ENCODE data around the gene SPOCK1. TPM values are rescaled to one million over a fixed set of nuclear protein-coding genes. Genes with fewer than 3 reads are reported as not detected.

The SPOCK1 gene
- total RNA-seq, 1 donor = 231 TPM

DNA sequence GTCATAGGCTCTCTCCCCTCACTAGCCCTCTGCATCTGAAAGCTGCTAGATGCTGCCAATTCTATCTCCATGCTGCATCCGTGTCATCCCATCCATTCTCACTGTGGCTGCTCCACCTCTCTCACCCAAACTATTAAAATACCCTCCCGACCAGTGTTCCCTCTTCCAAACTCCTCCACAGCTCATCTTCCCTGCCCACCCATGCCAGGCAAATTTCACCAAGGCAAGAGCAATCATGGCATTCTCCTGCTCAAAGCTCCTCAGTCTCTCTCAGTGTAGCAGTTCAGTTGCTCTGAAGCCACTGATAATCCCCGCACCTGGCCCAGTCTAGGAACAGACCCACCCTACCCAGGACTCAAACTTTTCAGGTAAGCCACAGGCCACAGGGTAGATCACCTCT lies 48.4 kb downstream of the SPOCK1 start:
- Histone ChIP-seq H3K79me2 (ENCODE audit: insufficient read depth, low read length) (peaks cover 17% of the 10 kb centered on the region), H3K9me3 (ENCODE audit: low read depth, low read length) (no peaks in the 10 kb centered on the region), H3K27me3 (ENCODE audit: insufficient read depth, low read length) (no peaks in the 10 kb centered on the region), H3K36me3 (ENCODE audit: insufficient read depth, low read length) (no peaks in the 10 kb centered on the region), H3K4me3 (ENCODE audit: insufficient read depth, low read length) (no peak overlapping the region), H4K20me1 (ENCODE audit: insufficient read depth, low read length) (peaks cover 78% of the 10 kb centered on the region), H3K4me1 (ENCODE audit: insufficient read depth, low read length) (peaks cover 5% of the 10 kb centered on the region), H3K27ac (ENCODE audit: low read depth, low read length) (no peak overlapping the region), H2AFZ (ENCODE audit: low read length) (no peak overlapping the region), H3K4me2 (ENCODE audit: insufficient read depth, low read length) (no peak overlapping the region)
- DNase-seq (ENCODE audit: insufficient read length, low spot score, missing footprints) = no peak
- TF ChIP-seq, protein P1, sequence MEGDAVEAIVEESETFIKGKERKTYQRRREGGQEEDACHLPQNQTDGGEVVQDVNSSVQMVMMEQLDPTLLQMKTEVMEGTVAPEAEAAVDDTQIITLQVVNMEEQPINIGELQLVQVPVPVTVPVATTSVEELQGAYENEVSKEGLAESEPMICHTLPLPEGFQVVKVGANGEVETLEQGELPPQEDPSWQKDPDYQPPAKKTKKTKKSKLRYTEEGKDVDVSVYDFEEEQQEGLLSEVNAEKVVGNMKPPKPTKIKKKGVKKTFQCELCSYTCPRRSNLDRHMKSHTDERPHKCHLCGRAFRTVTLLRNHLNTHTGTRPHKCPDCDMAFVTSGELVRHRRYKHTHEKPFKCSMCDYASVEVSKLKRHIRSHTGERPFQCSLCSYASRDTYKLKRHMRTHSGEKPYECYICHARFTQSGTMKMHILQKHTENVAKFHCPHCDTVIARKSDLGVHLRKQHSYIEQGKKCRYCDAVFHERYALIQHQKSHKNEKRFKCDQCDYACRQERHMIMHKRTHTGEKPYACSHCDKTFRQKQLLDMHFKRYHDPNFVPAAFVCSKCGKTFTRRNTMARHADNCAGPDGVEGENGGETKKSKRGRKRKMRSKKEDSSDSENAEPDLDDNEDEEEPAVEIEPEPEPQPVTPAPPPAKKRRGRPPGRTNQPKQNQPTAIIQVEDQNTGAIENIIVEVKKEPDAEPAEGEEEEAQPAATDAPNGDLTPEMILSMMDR (IDR thresholded peaks at IDR 0.05; ENCODE audit: extremely low read depth, low read depth, low read length) = no peak

DNA sequence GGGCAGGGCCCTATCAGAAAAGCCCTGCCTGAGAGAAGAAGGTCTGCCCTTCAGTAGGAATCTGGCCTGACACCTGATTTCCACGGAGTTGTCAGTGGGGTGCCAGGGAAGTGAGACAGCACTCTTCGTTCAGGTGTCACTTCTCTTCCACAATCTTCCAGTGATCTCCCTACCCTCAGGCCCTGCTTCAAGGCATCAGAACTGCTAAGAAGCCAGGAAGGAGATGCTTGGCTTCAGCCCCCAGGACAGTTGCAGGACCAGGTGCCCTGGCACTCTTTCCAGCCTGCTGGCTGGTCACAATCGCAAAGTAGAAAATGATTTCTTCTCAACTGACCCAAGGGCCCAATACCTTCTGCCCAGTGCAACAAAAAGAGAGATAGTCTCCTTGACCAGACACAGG lies 50.3 kb downstream of the SPOCK1 start:
- H3K27me3 ChIP-seq (ENCODE audit: insufficient read depth, low read length) = no peaks in the 10 kb centered on the region
- peaks cover 88% of the 10 kb centered on the region for H4K20me1 ChIP-seq (ENCODE audit: insufficient read depth, low read length)
- DNase-seq (ENCODE audit: insufficient read length, low spot score, missing footprints) = no peak
- peaks cover 9% of the 10 kb centered on the region for H3K4me1 ChIP-seq (ENCODE audit: insufficient read depth, low read length)
- H2AFZ ChIP-seq (ENCODE audit: low read length) = no peak overlapping the region
- H3K27ac ChIP-seq (ENCODE audit: low read depth, low read length) = no peak overlapping the region
- H3K79me2 ChIP-seq (ENCODE audit: insufficient read depth, low read length) = peaks cover 35% of the 10 kb centered on the region
- no peak overlapping the region for H3K4me2 ChIP-seq (ENCODE audit: insufficient read depth, low read length)
- no peaks in the 10 kb centered on the region for H3K36me3 ChIP-seq (ENCODE audit: insufficient read depth, low read length)
- H3K4me3 ChIP-seq (ENCODE audit: insufficient read depth, low read length) = no peak overlapping the region
- H3K9me3 ChIP-seq (ENCODE audit: low read depth, low read length) = no peaks in the 10 kb centered on the region
- TF ChIP-seq, protein P1 (IDR thresholded peaks at IDR 0.05; ENCODE audit: extremely low read depth, low read depth, low read length) = no peak

DNA sequence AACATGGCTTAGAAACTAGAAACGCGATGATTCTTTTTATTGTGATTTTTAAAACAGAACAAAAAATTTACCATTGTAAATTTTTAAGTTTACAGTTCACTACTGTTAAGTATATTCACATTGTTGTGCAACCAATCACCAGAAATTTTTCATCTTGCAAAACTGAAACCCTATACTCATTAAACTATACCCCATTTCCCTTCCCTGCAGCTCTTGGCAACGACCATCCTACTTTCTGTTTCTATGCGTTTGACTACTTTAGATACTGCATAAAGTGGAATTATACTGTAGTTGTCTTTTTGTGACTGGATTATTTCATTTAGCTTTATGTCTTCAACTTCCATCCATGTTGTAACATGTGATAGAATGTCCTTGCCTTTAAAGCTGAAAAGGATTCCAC lies 52.5 kb downstream of the SPOCK1 start:
- TF ChIP-seq, protein P1 (IDR thresholded peaks at IDR 0.05; ENCODE audit: extremely low read depth, low read depth, low read length) = no peak
- DNase-seq (ENCODE audit: insufficient read length, low spot score, missing footprints) = no peak
- H3K79me2 ChIP-seq (ENCODE audit: insufficient read depth, low read length) = peaks cover 55% of the 10 kb centered on the region
- H3K9me3 ChIP-seq (ENCODE audit: low read depth, low read length) = no peaks in the 10 kb centered on the region
- H3K36me3 ChIP-seq (ENCODE audit: insufficient read depth, low read length) = no peaks in the 10 kb centered on the region
- H3K27ac ChIP-seq (ENCODE audit: low read depth, low read length) = no peak overlapping the region
- H3K4me3 ChIP-seq (ENCODE audit: insufficient read depth, low read length) = no peak overlapping the region
- no peak overlapping the region for H2AFZ ChIP-seq (ENCODE audit: low read length)
- H3K27me3 ChIP-seq (ENCODE audit: insufficient read depth, low read length) = no peaks in the 10 kb centered on the region
- H3K4me1 ChIP-seq (ENCODE audit: insufficient read depth, low read length) = peaks cover 9% of the 10 kb centered on the region
- peaks cover 88% of the 10 kb centered on the region for H4K20me1 ChIP-seq (ENCODE audit: insufficient read depth, low read length)
- no peak overlapping the region for H3K4me2 ChIP-seq (ENCODE audit: insufficient read depth, low read length)

DNA sequence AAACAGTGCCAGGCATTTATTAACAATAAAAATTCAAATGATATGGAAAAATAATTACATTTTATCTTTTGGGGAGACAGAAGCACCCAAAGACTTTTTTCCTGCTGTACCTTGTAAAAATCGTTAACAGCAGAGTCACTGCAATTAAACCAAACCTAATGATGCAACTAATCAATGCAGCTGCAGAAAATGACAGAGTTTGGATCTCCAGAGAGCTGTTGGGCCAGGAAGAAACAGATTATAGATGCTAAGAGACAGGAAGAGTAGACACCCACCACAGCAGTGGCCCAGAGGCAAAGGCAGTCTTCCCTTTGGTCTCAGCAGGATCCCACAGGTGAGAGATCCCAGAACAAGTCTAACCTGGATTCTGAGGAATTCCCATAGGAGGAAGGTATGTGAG lies 53.0 kb downstream of the SPOCK1 start:
- TF ChIP-seq, protein P1 (IDR thresholded peaks at IDR 0.05; ENCODE audit: extremely low read depth, low read depth, low read length) = no peak
- Histone ChIP-seq H3K79me2 (ENCODE audit: insufficient read depth, low read length) (peaks cover 58% of the 10 kb centered on the region), H3K27me3 (ENCODE audit: insufficient read depth, low read length) (no peaks in the 10 kb centered on the region)

More for the DNA sequence above, 53.0 kb downstream of the SPOCK1 start:
- no peak overlapping the region for H2AFZ ChIP-seq (ENCODE audit: low read length)
- H3K4me2 ChIP-seq (ENCODE audit: insufficient read depth, low read length) = no peak overlapping the region
- H4K20me1 ChIP-seq (ENCODE audit: insufficient read depth, low read length) = peaks cover 88% of the 10 kb centered on the region
- no peak overlapping the region for H3K27ac ChIP-seq (ENCODE audit: low read depth, low read length)
- H3K4me3 ChIP-seq (ENCODE audit: insufficient read depth, low read length) = no peak overlapping the region
- peaks cover 9% of the 10 kb centered on the region for H3K4me1 ChIP-seq (ENCODE audit: insufficient read depth, low read length)
- no peaks in the 10 kb centered on the region for H3K9me3 ChIP-seq (ENCODE audit: low read depth, low read length)
- DNase-seq (ENCODE audit: insufficient read length, low spot score, missing footprints) = no peak
- no peaks in the 10 kb centered on the region for H3K36me3 ChIP-seq (ENCODE audit: insufficient read depth, low read length)
